Measurements from ENCODE around the gene RAI14. TPM values are rescaled to one million over a fixed set of nuclear protein-coding genes. Genes with fewer than 3 reads are reported as not detected.

RAI14 gene
- total RNA-seq, 2 experiments from 2014 or later = 0.92 to 12.3 TPM

DNA sequence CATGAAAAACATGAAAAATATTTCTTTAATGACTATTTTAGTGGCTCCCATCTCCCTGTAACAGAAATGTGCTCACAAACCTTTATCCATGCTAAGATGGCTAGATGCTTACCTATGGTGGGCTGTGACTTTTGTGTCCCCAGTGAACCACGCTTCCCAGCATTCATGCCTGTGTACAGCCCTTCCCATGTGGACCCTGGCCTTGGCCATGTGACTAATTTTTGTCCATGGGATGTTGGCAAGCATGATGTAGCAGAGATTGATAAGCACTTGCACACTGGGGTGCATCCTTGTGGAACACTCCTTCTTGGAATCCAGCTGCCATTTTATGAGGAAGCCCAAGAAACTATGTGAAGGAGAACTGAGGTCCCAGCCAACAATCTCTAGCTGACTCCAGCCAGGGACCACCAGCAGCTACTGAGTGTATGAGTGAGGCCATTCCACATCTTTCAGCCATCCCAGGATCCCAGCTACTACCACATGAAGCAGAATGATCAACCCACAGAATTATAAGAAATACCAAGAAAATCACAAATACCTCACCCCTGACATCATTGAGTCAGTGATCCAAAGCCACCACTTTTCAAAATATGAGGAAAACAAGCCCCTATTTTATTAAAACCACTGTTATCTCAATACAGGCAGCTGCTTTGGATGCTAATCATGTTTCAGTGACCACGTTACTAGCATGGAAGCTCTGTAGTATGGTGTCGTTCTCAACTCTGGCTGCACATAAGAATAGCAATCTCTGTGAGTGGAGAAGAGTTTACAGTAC lies 16.1 kb upstream of the RAI14 start:
- TF ChIP-seq, protein P1, sequence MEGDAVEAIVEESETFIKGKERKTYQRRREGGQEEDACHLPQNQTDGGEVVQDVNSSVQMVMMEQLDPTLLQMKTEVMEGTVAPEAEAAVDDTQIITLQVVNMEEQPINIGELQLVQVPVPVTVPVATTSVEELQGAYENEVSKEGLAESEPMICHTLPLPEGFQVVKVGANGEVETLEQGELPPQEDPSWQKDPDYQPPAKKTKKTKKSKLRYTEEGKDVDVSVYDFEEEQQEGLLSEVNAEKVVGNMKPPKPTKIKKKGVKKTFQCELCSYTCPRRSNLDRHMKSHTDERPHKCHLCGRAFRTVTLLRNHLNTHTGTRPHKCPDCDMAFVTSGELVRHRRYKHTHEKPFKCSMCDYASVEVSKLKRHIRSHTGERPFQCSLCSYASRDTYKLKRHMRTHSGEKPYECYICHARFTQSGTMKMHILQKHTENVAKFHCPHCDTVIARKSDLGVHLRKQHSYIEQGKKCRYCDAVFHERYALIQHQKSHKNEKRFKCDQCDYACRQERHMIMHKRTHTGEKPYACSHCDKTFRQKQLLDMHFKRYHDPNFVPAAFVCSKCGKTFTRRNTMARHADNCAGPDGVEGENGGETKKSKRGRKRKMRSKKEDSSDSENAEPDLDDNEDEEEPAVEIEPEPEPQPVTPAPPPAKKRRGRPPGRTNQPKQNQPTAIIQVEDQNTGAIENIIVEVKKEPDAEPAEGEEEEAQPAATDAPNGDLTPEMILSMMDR (conservative IDR thresholded peaks at IDR 0.05; ENCODE audit: low read length) = no peak
- TF ChIP-seq EZH2phosphoT487 (IDR thresholded peaks at IDR 0.05; ENCODE audit: borderline replicate concordance, low read depth, low read length) = no peak
- Histone ChIP-seq H3K79me2 (ENCODE audit: insufficient read depth, low read depth, low read length) (no peaks in the 10 kb centered on the region), H3K27ac (ENCODE audit: low read depth, low read length, poor library complexity, severe bottlenecking) (no peak overlapping the region), H3K4me1 (ENCODE audit: insufficient read depth, low read length, poor library complexity, severe bottlenecking) (no peaks in the 10 kb centered on the region), H3K4me3 (ENCODE audit: low read depth, low read length, poor library complexity, severe bottlenecking) (no peak overlapping the region), H2AFZ (ENCODE audit: low read length) (no peak overlapping the region), H3K36me3 (ENCODE audit: insufficient read depth, low read length) (no peaks in the 10 kb centered on the region), H3K9me3 (ENCODE audit: low read length) (no peaks in the 10 kb centered on the region), H4K20me1 (ENCODE audit: insufficient read depth, low read length) (no peaks in the 10 kb centered on the region), H3K9me2 (ENCODE audit: insufficient read depth, low read length) (no peaks in the 10 kb centered on the region), H3K4me2 (ENCODE audit: low read length) (no peak overlapping the region)
- no peak for DNase-seq (ENCODE audit: low spot score)
- ChIA-PET POLR2A (no interaction called here), CTCF (ENCODE audit: unreplicated experiment) (no interaction called here)
- intact Hi-C loops (cut with micrococcal nuclease; ENCODE audit: unreplicated experiment) = no loop called here
- BruUV-seq (replicated peaks) = no TSS peak

DNA sequence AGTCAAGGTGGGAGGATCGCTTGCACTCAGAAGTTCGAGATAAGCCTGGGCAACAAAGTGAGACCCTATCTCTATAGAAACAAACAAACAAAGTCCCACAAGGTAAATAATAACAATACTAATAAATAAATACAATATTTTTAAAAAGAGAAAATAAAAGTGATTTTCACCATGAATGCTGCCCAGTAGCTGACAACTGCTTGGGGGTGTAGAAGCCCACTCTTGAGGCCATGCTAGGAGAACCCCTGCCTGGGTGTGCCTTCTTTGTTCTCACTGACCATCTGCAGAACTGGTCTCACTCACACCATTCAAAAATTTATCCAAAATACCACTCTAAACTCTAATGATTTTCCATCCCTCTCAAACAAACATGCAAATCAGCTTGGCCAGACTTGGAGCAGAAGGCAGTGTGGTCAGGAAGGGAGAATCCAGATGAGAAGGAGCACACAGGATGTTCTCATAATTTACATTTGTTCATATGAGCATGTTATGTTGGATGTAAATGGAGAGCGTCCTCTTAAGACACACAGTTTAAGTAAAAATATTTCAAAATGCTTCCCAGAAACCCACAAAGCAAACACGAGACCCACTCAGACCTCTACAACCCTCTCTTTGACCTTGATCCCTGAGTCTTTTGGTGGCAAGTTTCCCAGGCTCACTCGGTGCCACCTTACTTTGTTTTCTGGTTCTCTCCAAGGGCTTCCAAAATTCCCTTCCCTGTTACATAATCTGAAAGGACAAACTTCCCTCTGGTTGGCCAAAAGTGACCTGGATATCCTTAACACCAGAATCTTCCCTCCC lies 7.9 kb upstream of the RAI14 start:
- intact Hi-C loops (cut with micrococcal nuclease; ENCODE audit: unreplicated experiment) = no loop called here
- no peaks in the 10 kb centered on the region for H4K20me1 ChIP-seq (ENCODE audit: insufficient read depth, low read length)
- no peak overlapping the region for H3K27ac ChIP-seq (ENCODE audit: low read depth, low read length, poor library complexity, severe bottlenecking)
- no peaks in the 10 kb centered on the region for H3K9me2 ChIP-seq (ENCODE audit: insufficient read depth, low read length)
- DNase-seq (ENCODE audit: low spot score) = no peak
- no peak overlapping the region for H3K4me3 ChIP-seq (ENCODE audit: low read depth, low read length, poor library complexity, severe bottlenecking)
- TF ChIP-seq, protein P1 (conservative IDR thresholded peaks at IDR 0.05; ENCODE audit: low read length) = no peak
- no peak for TF ChIP-seq EZH2phosphoT487 (IDR thresholded peaks at IDR 0.05; ENCODE audit: borderline replicate concordance, low read depth, low read length)
- no peaks in the 10 kb centered on the region for H3K36me3 ChIP-seq (ENCODE audit: insufficient read depth, low read length)
- CTCF ChIA-PET (ENCODE audit: unreplicated experiment) = no interaction called here
- no TSS peak for BruUV-seq (replicated peaks)
- POLR2A ChIA-PET = no interaction called here
- H2AFZ ChIP-seq (ENCODE audit: low read length) = no peak overlapping the region
- no peaks in the 10 kb centered on the region for H3K9me3 ChIP-seq (ENCODE audit: low read length)
- H3K4me2 ChIP-seq (ENCODE audit: low read length) = no peak overlapping the region
- no peaks in the 10 kb centered on the region for H3K79me2 ChIP-seq (ENCODE audit: insufficient read depth, low read depth, low read length)
- H3K4me1 ChIP-seq (ENCODE audit: insufficient read depth, low read length, poor library complexity, severe bottlenecking) = no peaks in the 10 kb centered on the region

DNA sequence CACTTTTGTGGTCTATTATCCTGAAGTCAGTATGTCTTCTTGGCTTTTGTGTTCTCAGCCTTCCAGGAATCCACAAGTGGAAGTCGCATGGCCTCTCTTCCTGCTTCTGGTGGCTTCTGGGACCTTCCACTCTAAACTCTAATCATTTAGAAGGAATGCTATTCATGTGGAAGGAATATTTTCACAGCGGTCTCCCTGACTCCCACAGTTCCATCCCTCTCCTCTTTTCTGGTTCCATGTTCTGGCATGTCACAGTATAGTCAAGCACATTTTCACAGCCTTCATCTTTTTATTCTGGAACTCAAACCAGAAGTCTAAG lies 7.3 kb upstream of the RAI14 start:
- no peaks in the 10 kb centered on the region for H3K4me1 ChIP-seq (ENCODE audit: insufficient read depth, low read length, poor library complexity, severe bottlenecking)
- TF ChIP-seq, protein P1 (conservative IDR thresholded peaks at IDR 0.05; ENCODE audit: low read length) = no peak
- no peak for TF ChIP-seq EZH2phosphoT487 (IDR thresholded peaks at IDR 0.05; ENCODE audit: borderline replicate concordance, low read depth, low read length)
- CTCF ChIA-PET (ENCODE audit: unreplicated experiment) = no interaction called here
- H3K9me2 ChIP-seq (ENCODE audit: insufficient read depth, low read length) = no peaks in the 10 kb centered on the region
- no peak overlapping the region for H3K4me3 ChIP-seq (ENCODE audit: low read depth, low read length, poor library complexity, severe bottlenecking)
- no peaks in the 10 kb centered on the region for H3K79me2 ChIP-seq (ENCODE audit: insufficient read depth, low read depth, low read length)
- no peak overlapping the region for H3K27ac ChIP-seq (ENCODE audit: low read depth, low read length, poor library complexity, severe bottlenecking)
- no peaks in the 10 kb centered on the region for H4K20me1 ChIP-seq (ENCODE audit: insufficient read depth, low read length)
- BruUV-seq (replicated peaks) = no TSS peak
- POLR2A ChIA-PET = interaction anchor here (0.7 kb wide), 1 partner anchor 1915 kb away, joined by 4 read pairs; no protein-coding TSS in a partner anchor
- no peak for DNase-seq (ENCODE audit: low spot score)
- H3K4me2 ChIP-seq (ENCODE audit: low read length) = no peak overlapping the region
- intact Hi-C loops (cut with micrococcal nuclease; ENCODE audit: unreplicated experiment) = no loop called here
- no peaks in the 10 kb centered on the region for H3K36me3 ChIP-seq (ENCODE audit: insufficient read depth, low read length)
- H2AFZ ChIP-seq (ENCODE audit: low read length) = no peak overlapping the region
- H3K9me3 ChIP-seq (ENCODE audit: low read length) = no peaks in the 10 kb centered on the region
